HG03064 (cell line): ENCODE data around the gene TOX2.

Experiments
- ATAC-seq: cut with Tn5 transposase; IDR thresholded peaks from one replicate; pipeline ENCODE4 v1.9.1; 2021; ENCODE audit warnings: low read depth; ENCODE audit not compliant: unreplicated experiment

TOX2 gene

DNA sequence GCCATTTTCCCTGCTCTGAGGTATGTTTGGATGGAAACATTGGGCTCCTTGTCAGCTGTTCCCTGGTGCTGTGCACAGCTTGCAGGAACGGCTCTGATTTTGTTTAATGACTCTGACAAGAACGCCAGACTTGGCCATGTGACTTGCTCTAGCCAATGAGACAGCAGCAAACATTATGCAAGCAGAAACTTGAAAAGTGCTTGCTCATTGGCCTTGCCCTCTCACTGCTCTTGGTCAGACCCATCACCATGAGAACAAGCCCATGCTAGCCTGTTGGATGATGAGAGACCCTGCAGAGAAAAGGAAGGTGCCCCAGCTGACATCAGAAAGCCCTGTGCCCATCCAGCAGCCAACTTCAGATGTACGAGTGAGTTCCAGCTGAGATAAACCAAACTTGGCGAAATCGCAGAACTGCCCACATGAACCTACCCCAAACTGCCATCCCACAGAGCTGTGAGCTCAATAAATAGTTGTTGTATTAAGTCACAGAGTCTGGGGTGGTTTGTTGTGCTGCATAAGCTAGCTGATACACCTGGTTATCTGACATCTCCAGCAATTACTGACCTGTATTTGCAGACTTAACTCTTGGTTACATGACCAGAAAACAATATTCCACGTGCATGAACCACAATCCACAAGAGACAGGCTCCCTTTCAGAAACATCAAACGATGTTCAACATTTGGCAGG, 175.5 kb downstream of the TOX2 start:
- no peak for ATAC-seq

DNA sequence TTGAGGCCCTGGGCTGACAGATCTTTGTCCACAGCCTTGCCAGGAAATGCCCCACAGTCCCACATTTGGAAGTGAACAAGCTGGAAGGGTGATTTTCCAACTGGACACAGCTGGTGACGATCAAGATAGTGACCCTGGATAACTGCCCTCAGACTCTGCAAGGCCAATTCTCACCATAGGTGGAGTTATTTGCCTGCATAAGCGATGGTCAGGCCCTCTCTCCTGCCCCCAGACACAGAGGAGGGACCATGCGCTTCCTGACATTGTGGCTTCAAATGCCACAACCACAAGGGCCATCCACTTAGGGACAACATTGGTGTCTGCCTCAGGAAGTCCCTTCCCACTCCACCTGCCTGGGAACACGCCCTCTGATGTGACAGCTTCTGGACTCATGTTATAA, 176.4 kb downstream of the TOX2 start:
- no peak for ATAC-seq

DNA sequence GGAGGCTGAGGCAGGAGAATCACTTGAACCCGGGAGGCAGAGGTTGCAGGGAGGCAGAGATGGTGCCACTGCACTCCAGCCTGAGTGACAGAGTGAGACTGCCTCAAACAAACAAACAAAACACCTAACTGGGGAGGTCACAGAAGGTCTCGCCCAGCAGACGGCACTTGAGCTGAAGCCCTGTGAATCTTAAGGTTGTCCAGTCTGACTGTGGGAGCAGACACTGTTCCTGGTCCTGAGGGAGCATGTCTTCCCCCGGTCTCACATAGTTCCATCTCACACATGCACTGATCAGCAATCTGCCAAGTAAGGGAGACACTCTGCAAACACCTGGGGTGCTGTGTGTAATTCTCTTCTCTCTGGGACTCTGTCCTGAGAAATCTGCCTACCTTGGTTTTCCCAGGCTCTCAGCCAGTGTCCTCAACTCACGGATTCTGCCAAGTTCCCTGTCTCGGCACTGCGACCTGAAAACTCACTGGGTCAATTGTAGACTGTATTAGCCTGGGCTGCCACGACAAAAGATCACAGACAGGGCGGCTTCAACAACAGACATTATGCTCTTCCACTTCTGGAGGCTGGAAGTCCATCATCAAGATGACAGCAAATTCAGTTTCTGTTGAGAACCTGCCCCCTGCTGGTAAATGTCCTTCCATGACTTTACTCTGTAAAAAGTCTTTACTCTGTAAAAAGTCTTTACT, 178.0 kb downstream of the TOX2 start:
- no peak for ATAC-seq

DNA sequence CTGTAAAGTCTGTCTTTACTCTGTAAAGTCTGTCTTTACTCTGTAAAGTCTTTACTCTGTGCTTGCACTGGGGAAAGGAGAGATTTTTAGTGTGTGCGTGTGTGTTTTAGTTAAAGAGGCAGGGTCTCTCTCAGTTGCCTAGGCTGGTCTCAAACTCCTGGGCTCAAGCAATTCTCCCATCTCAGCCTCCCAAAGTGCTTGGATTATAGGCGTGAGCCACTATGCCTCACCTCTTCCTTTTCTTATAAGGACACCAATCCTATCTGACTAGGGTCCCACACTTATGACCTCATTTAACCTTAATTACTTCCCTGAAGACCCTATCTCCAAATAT, 178.6 kb downstream of the TOX2 start:
- ATAC-seq, result no peak

DNA sequence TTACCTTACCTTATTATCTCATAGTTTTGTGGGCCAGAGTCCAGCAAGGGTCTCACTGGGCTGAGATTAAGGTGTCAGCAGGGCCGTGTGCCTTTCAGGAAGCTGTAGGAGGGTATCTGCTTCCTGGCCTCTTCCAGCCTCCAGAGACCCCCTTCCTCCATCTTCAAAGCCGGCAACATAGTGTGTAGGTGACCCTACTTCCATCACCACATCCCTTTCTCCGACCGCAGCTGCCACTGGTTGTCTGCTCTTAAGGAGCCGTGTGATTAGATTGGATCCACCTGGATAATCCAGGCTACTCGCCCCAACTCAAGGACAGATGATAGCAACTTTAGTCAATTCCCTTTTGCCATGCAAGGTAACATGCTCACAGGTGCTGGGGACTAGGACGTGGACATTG, 181.2 kb downstream of the TOX2 start:
- ATAC-seq, result no peak

DNA sequence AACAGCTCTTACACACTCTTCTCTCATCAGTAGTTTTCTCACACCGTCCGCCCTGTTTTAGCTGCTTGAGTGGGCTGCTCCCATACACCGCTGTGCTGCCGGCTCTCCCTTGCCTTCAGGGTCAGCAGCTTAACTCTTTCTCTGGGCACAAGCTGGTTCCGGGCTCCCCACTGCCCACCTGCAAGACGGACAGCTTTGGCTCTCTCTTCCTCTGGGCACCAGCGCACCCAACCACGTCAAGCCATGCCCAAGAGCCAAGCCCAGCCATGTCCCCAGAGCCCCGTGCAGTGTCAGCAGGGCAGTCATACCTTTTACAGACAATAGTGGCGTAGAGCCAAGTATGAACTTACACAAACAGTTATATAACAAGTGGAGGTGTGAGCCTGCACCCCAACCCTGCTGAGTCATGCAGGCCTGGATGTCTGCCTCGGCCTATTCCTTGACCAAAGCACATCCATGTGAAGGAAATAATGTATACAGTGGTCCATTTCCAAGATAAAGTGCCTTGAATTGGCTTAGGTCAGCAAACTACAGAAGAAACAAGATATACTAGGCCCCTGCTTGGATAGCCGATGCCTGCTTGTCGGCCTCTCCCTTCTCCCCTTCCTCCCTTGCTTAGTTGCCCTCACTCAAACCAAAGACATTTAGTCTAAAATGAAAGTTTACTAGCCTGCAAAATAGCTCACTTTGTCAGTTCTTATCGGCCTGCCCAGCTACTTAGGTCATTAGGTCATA, 183.0 kb downstream of the TOX2 start:
- no peak for ATAC-seq

DNA sequence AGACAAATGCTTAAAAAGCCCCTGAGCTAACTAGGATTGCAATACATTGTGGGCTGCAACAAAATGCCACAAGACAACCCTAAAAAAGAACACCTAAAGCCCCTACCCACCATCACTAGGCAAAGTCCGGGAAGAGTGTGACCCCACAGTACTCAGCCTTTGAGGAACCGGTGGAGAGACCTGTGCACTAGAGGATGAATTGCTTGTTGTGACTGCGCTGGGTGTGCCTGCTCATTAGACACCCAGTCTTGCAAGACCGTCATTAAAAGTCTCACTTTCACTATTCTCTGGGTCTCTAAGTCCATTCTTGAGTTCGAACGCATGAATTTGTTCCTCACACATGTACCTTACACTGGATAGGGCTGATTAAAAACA, 183.6 kb downstream of the TOX2 start:
- no peak for ATAC-seq

DNA sequence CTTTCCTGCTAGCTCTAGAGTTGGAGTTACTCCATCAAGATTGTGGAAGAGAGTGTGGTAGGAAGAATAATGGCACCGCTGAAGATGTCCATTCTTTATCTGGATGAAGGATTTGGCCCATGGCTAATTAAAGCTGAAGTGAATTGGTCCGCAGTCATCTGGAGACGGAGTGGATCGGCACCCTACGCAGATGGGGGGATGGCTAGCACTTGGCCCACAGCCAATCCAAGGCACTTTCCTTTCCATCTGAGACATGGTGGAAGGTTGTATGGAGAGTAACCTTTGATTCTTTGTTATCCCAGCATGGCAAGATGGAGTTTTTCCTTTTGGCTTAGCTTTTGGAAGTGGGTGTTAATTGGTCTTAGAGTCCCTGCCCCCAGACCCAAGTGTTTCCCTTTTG, 184.0 kb downstream of the TOX2 start:
- ATAC-seq, result no peak

DNA sequence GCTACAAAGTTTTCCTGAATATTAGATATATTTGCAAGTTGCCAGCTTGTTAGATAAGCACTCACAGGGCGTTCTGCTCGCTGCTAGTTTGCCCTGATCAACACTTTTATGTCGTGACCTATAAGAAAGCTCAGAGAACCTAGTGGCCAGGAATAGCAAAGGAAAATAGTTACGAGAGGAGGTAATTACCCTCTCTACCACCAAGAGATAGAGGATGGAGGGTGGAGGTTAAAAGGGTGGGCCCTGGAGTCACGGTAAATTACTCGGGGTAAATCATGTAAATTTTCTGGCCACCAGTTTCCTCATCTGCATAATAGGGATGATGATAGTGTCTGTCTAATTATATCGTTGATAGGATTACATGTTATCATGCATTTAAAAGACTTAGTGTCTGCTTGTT, 185.2 kb downstream of the TOX2 start:
- ATAC-seq, result no peak

DNA sequence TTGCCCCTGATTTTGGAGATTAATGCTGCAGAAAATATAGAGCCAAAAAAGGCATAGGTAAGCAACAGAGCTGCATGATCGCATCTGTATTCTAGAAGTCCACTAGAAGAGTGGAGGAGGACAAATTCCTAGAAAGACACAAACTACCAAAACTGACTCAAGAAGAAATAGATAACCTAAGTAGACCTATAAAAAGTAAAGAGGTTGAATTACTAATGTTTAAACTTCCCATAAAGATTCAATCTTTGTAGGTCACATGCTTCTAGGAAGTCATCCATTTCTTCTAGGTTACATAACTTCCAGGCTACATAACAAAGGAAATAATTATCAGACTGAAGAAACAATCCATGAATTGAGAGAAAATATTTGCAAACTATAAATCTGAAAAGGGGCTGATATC, 187.9 kb downstream of the TOX2 start:
- no peak for ATAC-seq

DNA sequence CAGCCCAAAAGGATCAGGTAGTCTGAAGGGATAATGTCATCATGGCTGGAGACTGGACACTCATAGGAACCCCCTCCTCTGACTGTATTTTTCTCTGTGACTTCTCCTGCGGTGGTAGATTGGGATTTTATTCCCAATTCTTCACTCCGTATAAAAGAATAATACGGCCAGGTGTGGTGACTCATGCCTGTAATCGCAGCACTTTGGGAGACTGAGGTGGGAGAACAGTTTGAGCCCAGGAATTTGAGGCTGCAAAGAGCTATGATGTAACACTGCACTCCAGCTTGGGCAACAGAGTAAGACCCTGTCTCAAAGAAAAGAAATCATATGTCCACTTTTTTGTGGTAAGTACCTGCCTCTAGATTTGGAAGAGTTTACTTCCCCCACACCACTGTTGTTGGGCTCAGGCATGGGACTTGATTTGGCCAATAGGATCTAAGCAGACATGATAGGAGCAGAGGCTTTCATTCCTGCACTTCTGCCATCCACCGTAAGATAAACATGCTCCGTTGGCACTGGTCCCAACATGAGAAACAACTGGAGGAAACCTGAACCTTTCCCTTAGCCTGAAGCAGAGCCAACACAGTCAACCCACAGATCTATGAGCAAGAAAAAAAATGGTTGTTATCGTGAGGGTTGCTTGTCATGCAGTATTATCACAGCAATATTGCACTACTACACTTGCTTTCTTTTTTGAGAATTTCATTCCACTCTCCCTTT, 190.3 kb downstream of the TOX2 start:
- ATAC-seq, result no peak

DNA sequence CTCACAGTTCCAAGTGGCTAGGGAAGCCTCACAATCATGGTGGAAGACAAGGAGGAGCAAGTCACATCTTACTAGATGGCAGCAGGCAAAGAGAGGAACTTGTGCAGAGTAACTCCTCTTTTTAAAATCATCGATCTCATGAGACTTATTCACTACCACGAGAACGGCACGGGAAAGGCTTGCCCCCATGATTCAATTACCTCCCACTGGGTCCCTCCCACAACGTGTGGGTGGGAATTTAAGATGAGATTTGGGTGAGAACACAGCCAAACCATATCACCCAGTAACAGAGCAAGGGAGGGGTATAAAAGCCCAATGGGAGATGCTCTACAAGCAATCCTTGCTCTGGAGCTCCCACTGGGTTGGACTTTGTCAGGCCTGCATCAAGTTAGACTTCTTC, 192.0 kb downstream of the TOX2 start:
- ATAC-seq, result no peak

DNA sequence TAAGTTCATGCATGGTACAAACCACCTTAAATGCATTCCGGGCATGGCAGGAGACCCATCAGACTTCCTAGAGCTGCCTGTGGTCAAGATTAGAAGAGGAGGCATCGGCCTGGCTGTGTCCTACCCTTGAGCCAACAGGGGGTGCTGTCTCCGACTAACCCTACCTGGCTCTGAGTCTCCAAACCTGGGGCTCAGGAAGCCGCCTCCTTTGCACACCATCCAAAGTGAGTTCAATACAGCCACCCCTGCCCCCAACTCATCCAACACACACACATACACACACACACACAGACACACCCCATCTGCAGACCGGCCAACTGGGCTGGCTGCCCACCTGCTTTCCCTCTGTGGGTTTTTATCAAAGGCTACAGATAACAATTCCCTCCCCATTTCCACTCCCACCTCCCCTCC, 195.3 kb downstream of the TOX2 start:
- no peak for ATAC-seq

DNA sequence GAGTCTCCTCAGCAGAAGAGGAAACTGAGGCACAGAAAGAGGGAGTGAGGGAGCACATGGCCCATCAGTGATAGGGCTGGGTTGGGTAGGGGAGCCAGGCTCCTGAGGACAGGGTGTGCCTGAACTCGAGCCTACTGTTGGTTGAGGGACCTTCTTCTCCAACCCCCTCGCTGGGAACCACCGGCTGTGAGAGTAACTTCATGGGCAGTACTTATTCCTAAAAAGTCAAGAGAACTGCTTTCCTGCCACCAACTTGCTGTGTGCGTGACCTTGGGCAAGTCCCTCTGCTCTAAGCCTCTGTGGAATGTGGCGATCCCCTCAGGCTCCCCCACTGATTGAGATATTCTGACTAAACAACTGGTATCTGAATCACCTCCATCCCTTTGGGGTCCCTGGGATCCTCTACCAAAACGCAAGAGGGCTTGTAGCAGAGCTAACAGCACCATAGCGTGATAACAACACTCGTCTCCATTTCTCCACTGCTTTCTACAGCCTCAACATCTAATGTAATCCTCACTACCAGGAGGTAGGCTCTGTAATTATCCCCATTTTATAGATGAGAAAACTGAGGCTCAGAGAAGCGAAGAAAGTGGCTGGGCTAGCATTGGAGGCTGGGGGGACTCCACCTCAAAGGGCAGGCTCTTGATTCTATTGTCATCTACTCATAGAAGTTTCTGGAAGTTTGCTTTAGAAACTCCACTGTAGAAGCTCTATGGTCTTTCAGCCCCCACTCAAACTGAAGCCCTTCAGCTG, 196.3 kb downstream of the TOX2 start:
- ATAC-seq, result no peak

DNA sequence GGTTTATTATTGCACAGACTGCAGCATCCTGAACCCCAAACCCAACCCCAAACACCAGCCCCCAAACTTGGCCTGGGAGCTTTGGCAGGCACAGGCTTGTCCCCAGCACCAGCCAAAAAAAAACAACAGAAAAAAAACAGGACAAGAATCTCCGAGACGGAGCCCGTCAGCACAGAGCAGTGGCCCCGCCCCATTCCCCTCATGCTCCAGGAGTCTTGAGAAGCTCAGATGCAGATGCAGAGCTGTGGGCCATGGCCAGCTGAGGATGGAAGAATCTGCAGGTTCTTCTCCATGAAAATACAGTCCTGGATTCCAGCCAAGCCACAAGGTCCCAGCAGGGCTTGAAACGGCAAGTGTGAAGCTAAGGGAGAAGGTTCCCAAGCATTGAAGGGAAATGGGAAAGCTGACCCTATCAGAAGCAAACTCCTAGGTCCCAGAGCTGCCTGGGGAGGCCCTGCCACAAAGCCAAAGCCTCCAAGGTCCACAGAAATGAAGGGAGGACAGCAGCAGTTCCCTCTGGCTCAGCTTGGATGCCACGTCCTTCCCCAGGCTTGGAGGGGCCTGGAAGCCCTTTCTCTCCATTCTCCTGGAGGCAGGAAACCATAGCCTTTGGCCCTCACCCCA, 197.2 kb downstream of the TOX2 start:
- no peak for ATAC-seq

DNA sequence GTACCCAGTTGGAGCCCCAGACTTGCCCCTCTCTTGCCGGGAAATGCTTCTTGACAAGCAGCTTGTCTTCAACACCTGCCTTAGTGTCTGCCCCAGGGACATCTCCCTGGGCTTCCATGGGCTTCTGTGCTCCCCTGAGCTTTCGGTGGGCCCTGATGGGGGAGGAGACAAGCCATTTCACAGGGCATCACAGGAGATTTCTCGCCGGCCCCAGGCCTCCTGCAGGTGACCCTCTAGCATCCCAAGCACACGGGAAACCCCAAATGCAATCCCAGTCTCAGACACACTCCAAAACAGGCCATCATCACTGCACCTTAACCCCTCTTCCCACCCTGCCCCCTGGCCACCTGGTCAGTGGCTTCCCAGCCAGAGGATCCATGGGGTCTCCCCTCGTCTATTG, 197.8 kb downstream of the TOX2 start:
- no peak for ATAC-seq

DNA sequence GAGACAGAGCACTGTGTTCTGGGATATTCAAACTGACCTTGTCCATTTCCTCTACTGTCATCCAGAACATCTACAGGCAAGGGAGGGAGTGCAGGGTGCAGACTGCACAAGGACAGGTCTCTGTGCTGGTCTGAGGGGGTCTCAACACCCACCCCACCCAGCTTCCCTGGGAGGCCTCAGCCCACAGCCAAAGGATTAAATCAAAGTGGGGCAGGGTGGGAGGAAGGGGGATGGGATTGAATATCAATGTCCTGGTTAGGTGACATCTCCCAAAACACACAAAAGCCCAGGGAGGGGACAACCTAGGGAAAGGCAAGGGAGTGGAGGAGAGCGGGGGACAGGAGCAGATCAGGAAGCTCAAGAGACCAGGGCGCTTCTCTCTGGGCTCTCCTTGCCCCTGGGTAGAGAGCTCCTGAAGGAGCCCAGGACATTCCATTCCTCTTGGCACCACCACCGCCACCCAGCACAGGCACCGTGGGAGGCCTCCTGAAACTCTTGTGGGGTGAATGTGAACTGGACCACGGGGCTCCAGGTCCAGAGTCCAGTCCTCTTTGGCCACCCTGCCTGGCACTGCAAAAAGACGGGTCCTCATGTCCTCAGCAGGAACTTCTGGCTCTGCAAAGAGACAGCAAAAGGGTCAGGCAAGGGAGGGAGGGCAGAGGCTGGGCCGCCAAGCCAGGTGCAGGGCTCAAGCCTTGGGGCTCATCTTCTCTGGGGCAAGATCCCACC, 198.4 kb downstream of the TOX2 start:
- no peak for ATAC-seq

DNA sequence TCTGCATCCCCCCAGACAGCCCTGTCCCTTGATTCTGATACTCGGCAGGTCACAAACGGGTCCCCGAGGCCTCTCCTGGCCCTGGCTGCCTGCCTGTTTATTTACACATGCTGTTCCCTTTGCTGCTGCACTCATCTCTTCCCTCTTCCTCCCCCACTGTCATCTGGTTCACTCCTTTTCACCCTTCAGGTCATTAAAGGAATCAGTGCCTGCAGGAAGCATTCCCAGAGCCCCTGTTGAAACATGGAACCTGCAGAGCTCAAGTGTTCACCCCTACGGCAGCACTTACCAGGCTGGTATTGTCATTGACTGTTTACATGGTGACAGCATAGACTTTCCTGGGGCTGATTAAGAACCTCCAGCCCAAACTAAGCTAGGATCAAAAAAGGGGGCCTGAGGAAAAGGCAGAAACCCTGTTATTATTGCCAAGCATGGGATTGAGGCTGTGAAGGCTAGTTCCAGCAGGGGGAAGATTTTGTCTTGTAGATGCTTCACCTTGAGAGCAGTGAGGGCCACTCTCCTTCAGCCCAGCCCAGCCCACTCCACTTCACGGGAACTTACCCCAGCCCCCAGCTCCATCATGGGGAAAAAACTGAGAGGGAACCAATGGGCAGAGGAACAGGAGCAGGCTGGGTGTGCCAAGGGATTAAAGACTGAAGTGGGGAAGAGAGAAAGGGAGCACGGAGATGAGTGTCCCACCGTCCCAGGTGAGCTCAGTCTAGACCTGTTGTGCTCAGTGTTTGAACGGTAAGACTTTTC, 199.1 kb downstream of the TOX2 start:
- no peak for ATAC-seq

DNA sequence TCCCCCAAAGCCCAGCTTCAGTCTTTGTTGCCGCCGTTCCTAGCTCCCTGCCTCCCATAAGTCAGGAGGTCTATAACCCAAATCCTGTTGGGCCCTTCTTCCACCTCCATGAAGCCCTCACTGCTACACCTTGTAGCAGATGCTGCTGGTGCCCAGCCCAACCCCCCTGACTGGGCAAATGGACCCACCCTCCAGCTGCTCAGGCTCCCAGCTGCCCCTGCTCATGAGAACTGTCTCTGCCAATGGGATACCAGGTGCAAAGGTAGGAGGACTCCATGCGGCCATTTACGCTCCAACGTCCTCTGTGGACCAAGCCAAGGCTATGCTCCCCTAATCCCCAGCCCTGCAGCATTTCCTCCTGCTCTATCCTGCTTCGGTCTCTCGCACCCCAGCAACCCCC, 200.5 kb downstream of the TOX2 start:
- ATAC-seq, result no peak
